SK-N-SH (cell line): ENCODE measurements around the gene SDR42E1.
"Not testable (repeated sequence)": the region's sequence is repeated elsewhere in the genome, so short reads cannot be mapped to it uniquely, and the experiment has no call there.

Source experiments
- CTCF ChIP-seq: fragments of 200-600 bp; sonication (generic); IDR thresholded peaks from 2 replicates; pipeline ENCODE4 v1.6.1; 2017; ENCODE audit warnings: antibody characterized with exemption, mild to moderate bottlenecking, moderate library complexity
- EP300 ChIP-seq, 2 experiments: IDR thresholded peaks; 2 replicates each; pipeline versions ENCODE4 v1.4.0 to v1.6.1; 2012; ENCODE audit warnings: borderline replicate concordance in 1 of 2, low read depth in 1 of 2, low read length in 1 of 2
- FOXM1 ChIP-seq: IDR thresholded peaks from 2 replicates; pipeline ENCODE4 v1.4.0; 2012; ENCODE audit warnings: low read depth, mild to moderate bottlenecking
- GATA2 ChIP-seq: sonication (generic); formaldehyde crosslinking; IDR thresholded peaks from 2 replicates; pipeline ENCODE4 v1.5.0; 2020; ENCODE audit warnings: mild to moderate bottlenecking, missing genetic modification reagents
- MAX ChIP-seq: IDR thresholded peaks from 2 replicates; pipeline ENCODE4 v1.4.0; 2012; ENCODE audit warnings: low read depth
- POLR2AphosphoS5 ChIP-seq: IDR thresholded peaks from 2 replicates; pipeline ENCODE4 v1.6.1; 2012; ENCODE audit warnings: low read depth, low read length
- RAD21 ChIP-seq: IDR thresholded peaks from 2 replicates; pipeline ENCODE4 v1.6.1; 2012; ENCODE audit warnings: mild to moderate bottlenecking, low read length
- REST ChIP-seq: IDR thresholded peaks from 2 replicates; pipeline ENCODE4 v1.6.1; 2012; ENCODE audit warnings: mild to moderate bottlenecking, low read depth, low read length, moderate library complexity
- TCF12 ChIP-seq: IDR thresholded peaks from 2 replicates; pipeline ENCODE4 v1.4.0; 2012
- USF2 ChIP-seq: fragments of 150-350 bp; IDR thresholded peaks from 2 replicates; pipeline ENCODE4 v1.6.1; 2017; ENCODE audit warnings: antibody characterized with exemption, low read length, low read depth, borderline replicate concordance

GRCh38 chr16:81977335-81977942, 33.8 kb downstream of the SDR42E1 start:
- not testable (repeated sequence) for TF ChIP-seq CTCF; POLR2AphosphoS5; RAD21; TCF12; EP300 (IDR thresholded peaks at IDR 0.05; ENCODE audit: borderline replicate concordance in 1 of 2, low read depth in 1 of 2, low read length in 1 of 2); FOXM1; USF2; GATA2 (CRISPR knock-in tag); MAX; REST
